Right cardiac atrium (tissue), 5 donors: ENCODE results near the gene TAT. TPM values are rescaled to one million over a fixed set of nuclear protein-coding genes. Genes with fewer than 3 reads are reported as not detected.

ENCODE experiments used
- ATAC-seq, 2 donors: fragments of 200-7000 bp; cut with Tn5 transposase; one replicate each; pipeline versions ENCODE4 v1.8.0 to v1.9.1; 2020; ENCODE audit warnings: moderate library complexity in 2 of 2, mild to moderate bottlenecking in 1 of 2
- DNase-seq, 3 donors: peaks; one replicate each; pipeline ENCODE4 v3.0.0-alpha.2; 2020
- H3K27ac ChIP-seq: one replicate; pipeline ENCODE4 v1.5.1; 2013; ENCODE audit warnings: mild to moderate bottlenecking, low read length, control low read depth, moderate library complexity
- H3K27me3 ChIP-seq: one replicate; pipeline ENCODE4 v1.6.1; 2013; ENCODE audit not compliant: control insufficient read depth, insufficient read depth
- H3K4me1 ChIP-seq: one replicate; pipeline ENCODE4 v1.6.1; 2013; ENCODE audit warnings: low read length; ENCODE audit not compliant: control insufficient read depth, insufficient read depth
- H3K4me3 ChIP-seq: one replicate; pipeline ENCODE4 v1.5.1; 2013; ENCODE audit warnings: low read length, control low read depth
- H3K9me3 ChIP-seq: one replicate; pipeline ENCODE4 v1.6.1; 2013; ENCODE audit warnings: low read length; ENCODE audit not compliant: control insufficient read depth
- WGBS: extraction: QIAGEN DNeasy Blood & Tissue Kit; methylation state at CpG from one replicate; pipeline ENCODE4 v1.1.7; 2013; 5-methylcytosine and 5-hydroxymethylcytosine counted together
- intact Hi-C, 4 donors: fragments of 100-400 bp; cut with DNase I; formaldehyde crosslinking; loops; one replicate each; pipeline versions ENCODE4 v1.11.0 to v1.14.0; 2022 to 2023
- polyA plus RNA-seq: library from polyadenylated mRNA; stranded (reverse); fragments of 200-250 nt; gene quantifications from one replicate; pipeline ENCODE4 v1.2.3, GENCODE V29; 2013
- total RNA-seq, 4 donors: library from RNA; stranded (reverse); fragmentation: NEBNext Ultra II Directional; extraction: Animal tissue kit (Norgen Biotek cat#: 25700); gene quantifications; one replicate each; pipeline ENCODE4 v1.2.1, GENCODE V29; 2021
- donor health status: healthy with polysubstance abuse.
- donor health status: DM: no; HTN: yes; CAD: no.
- donor health status: DM: no; HTN: no; CAD: no.
- donor health status: DM: no; HTN: yes; CAD: no; lungs with severe emphysema.
- donor health status: DM: yes; HTN: yes; CAD: no.

Gene TAT
- total and polyA plus RNA-seq, 5 donors, result 0.02 to 0.08 TPM; not detected in 3

- WGBS, result 70% methylated on average over 4 of the region's 4 CpGs
- Histone ChIP-seq H3K4me3 (no peak overlapping the region), H3K27me3 (no peaks in the 10 kb centered on the region), H3K27ac (no peak overlapping the region), H3K4me1 (no peaks in the 10 kb centered on the region), H3K9me3 (no peaks in the 10 kb centered on the region)
- ATAC-seq (no peak), DNase-seq (no peak)
- intact Hi-C loops, result no loop called here
Measured at GRCh38 chr16:71528863-71529262, 48.0 kb downstream of the TAT start.

- H3K4me3 ChIP-seq, result no peak overlapping the region
Measured at GRCh38 chr16:71528257-71528656, 48.6 kb downstream of the TAT start.

GRCh38 chr16:71526111-71526631 lies 50.7 kb downstream of the TAT start, which contains the start of gene CHST4:
Gene CHST4 (plus strand): TSS chr16:71526426. CDS start chr16:71536678, 10,252 bp downstream.
- H3K9me3 ChIP-seq, result no peaks in the 10 kb centered on the region

More at GRCh38 chr16:71528257-71528656, 48.6 kb downstream of the TAT start:
- Histone ChIP-seq H3K4me1 (no peaks in the 10 kb centered on the region), H3K9me3 (no peaks in the 10 kb centered on the region), H3K27ac (no peak overlapping the region), H3K27me3 (no peaks in the 10 kb centered on the region)
- intact Hi-C loops, result no loop called here
- WGBS, result 87% methylated on average over 1 of the region's 1 CpG
- DNase-seq (no peak), ATAC-seq (no peak)

GRCh38 chr16:71524566-71525553 lies 52.0 kb downstream of the TAT start:
- DNase-seq, result no peak
- Histone ChIP-seq H3K27ac (no peak overlapping the region), H3K4me3 (no peak overlapping the region), H3K27me3 (no peaks in the 10 kb centered on the region), H3K4me1 (no peaks in the 10 kb centered on the region), H3K9me3 (no peaks in the 10 kb centered on the region)
- no peak for ATAC-seq
- intact Hi-C loops, result no loop called here
- 53% methylated on average over 16 of the region's 16 CpGs for WGBS

More at GRCh38 chr16:71526111-71526631, 50.7 kb downstream of the TAT start, which contains the start of gene CHST4:
- intact Hi-C loops, result no loop called here
- Histone ChIP-seq H3K27ac (no peak within 1 kb of the TSS), H3K4me3 (no peak within 1 kb of the TSS), H3K4me1 (no peaks in the 10 kb centered on the region), H3K27me3 (no peaks in the 10 kb centered on the region)
- DNase-seq, result no peak
- WGBS, result 6% methylated on average over 9 of the region's 9 CpGs
- ATAC-seq, result peak; percentile 59 to 73

GRCh38 chr16:71520550-71520949 lies 56.3 kb downstream of the TAT start:
- no peak overlapping the region for H3K4me3 ChIP-seq
- ATAC-seq (no peak), DNase-seq (no peak)
- no peaks in the 10 kb centered on the region for H3K9me3 ChIP-seq
- H3K4me1 ChIP-seq, result no peaks in the 10 kb centered on the region
- intact Hi-C loops, result no loop called here
- H3K27me3 ChIP-seq, result no peaks in the 10 kb centered on the region
- H3K27ac ChIP-seq, result no peak overlapping the region
- 76% methylated on average over 3 of the region's 3 CpGs for WGBS

Other genes starting within 250 kb of the TAT start
- 1 to 10 TPM; 1.7 to 3.3 (median 2.6) TPM for gene CALB2, start 218.4 kb downstream of the TAT start, total RNA-seq
- 0.95 TPM for gene CALB2, start 218.4 kb downstream of the TAT start, polyA plus RNA-seq
- not detected for gene TLE7, start 135.0 kb downstream of the TAT start, total RNA-seq
- not detected for gene TLE7, start 135.0 kb downstream of the TAT start, polyA plus RNA-seq
- 1 to 10 TPM; 6.7 to 8.6 (median 7.8) TPM for gene ZNF23, start 114.8 kb downstream of the TAT start, total RNA-seq
- 6.8 TPM for gene ZNF23, start 114.8 kb downstream of the TAT start, polyA plus RNA-seq
- 1 to 10 TPM; 2.3 to 4.0 (median 3.2) TPM for gene ZNF19, start 87.8 kb downstream of the TAT start, total RNA-seq
- gene ZNF19, start 87.8 kb downstream of the TAT start, polyA plus RNA-seq, result 1.7 TPM
- gene CHST4, start 50.7 kb downstream of the TAT start, total RNA-seq, result not detected
- not detected for gene CHST4, start 50.7 kb downstream of the TAT start, polyA plus RNA-seq
- not detected for gene MARVELD3, start 49.1 kb upstream of the TAT start, total RNA-seq
- 0.02 TPM for gene MARVELD3, start 49.1 kb upstream of the TAT start, polyA plus RNA-seq
- gene PHLPP2, start 147.6 kb upstream of the TAT start, total RNA-seq, result 1 to 10 TPM; 6.1 to 6.8 (median 6.5) TPM
- gene PHLPP2, start 147.6 kb upstream of the TAT start, polyA plus RNA-seq, result 1.9 TPM
- gene AP1G1, start 231.7 kb upstream of the TAT start, total RNA-seq, result 10 to 100 TPM; 36.2 to 47.8 (median 37.8) TPM
- 11.2 TPM for gene AP1G1, start 231.7 kb upstream of the TAT start, polyA plus RNA-seq